Mesothelial cell of epicardium (in vitro differentiated cells): ENCODE data around the gene FTSJ1. TPM values are rescaled to one million over a fixed set of nuclear protein-coding genes. Genes with fewer than 3 reads are reported as not detected.

Experiments used
- DNase-seq, 2 experiments: peaks; one replicate each; pipeline ENCODE4 v3.0.0; 2021; ENCODE audit warnings: low spot score in 2 of 2; ENCODE audit not compliant: unreplicated experiment in 2 of 2
- H3K27ac Mint-ChIP-seq: 2 replicates; pipeline ENCODE4 v1.8.0; 2021; ENCODE audit warnings: mixed read lengths
- H3K27me3 Mint-ChIP-seq: 2 replicates; pipeline ENCODE4 v1.8.0; 2021; ENCODE audit warnings: low read depth, mixed read lengths
- H3K36me3 Mint-ChIP-seq: 2 replicates; pipeline ENCODE4 v1.8.0; 2021; ENCODE audit warnings: mixed read lengths
- H3K4me1 Mint-ChIP-seq: 2 replicates; pipeline ENCODE4 v1.8.0; 2021; ENCODE audit warnings: mixed read lengths
- H3K4me3 Mint-ChIP-seq: 2 replicates; pipeline ENCODE4 v1.8.0; 2021; ENCODE audit warnings: mild to moderate bottlenecking, moderate library complexity, mixed read lengths
- H3K9me3 Mint-ChIP-seq: 2 replicates; pipeline ENCODE4 v1.8.0; 2021; ENCODE audit warnings: mixed read lengths
- CTCF ChIP-seq: fragments of 200-600 bp; sonication (generic); IDR thresholded peaks from one replicate; pipeline ENCODE4 v1.5.0; 2021; ENCODE audit warnings: antibody characterized with exemption; ENCODE audit not compliant: unreplicated experiment
- total RNA-seq: library from RNA; stranded (reverse); gene quantifications from 3 replicates; pipeline ENCODE4 v1.2.1, GENCODE V29; 2021

FTSJ1 gene
- total RNA-seq, 1 donor from 2014 or later: 42.2 TPM

- peaks cover 2% of the 10 kb centered on the region for H3K36me3 Mint-ChIP-seq
- H3K27ac Mint-ChIP-seq: peak overlapping the region; percentile 47
- no peak for DNase-seq
- peaks cover 13% of the 10 kb centered on the region for H3K9me3 Mint-ChIP-seq
- H3K27me3 Mint-ChIP-seq: no peaks in the 10 kb centered on the region
- no peak for TF ChIP-seq CTCF
- peaks cover 6% of the 10 kb centered on the region for H3K4me1 Mint-ChIP-seq
- H3K4me3 Mint-ChIP-seq: peak overlapping the region; percentile 82
Observed at GRCh38 chrX:48509619-48510018, 33.6 kb downstream of the FTSJ1 start.

- Mint-ChIP-seq H3K36me3 (peaks cover 9% of the 10 kb centered on the region), H3K9me3 (peaks cover 17% of the 10 kb centered on the region), H3K27ac (no peak overlapping the region), H3K27me3 (no peaks in the 10 kb centered on the region), H3K4me1 (peaks cover 6% of the 10 kb centered on the region), H3K4me3 (no peak overlapping the region)
- no peak for DNase-seq
- TF ChIP-seq CTCF: no peak
Observed at GRCh38 chrX:48511560-48511959, 35.6 kb downstream of the FTSJ1 start.

- no peak for TF ChIP-seq CTCF
- no peak overlapping the region for H3K4me3 Mint-ChIP-seq
- no peaks in the 10 kb centered on the region for H3K27me3 Mint-ChIP-seq
- H3K9me3 Mint-ChIP-seq: peaks cover 17% of the 10 kb centered on the region
- H3K36me3 Mint-ChIP-seq: peaks cover 9% of the 10 kb centered on the region
- H3K4me1 Mint-ChIP-seq: peaks cover 6% of the 10 kb centered on the region
- DNase-seq: no peak
- no peak overlapping the region for H3K27ac Mint-ChIP-seq
Observed at GRCh38 chrX:48512371-48512935, 36.5 kb downstream of the FTSJ1 start.

GRCh38 chrX:48513670-48514069, 37.7 kb downstream of the FTSJ1 start:
- H3K27me3 Mint-ChIP-seq: no peaks in the 10 kb centered on the region
- H3K9me3 Mint-ChIP-seq: peaks cover 17% of the 10 kb centered on the region
- DNase-seq: no peak
- H3K27ac Mint-ChIP-seq: no peak overlapping the region
- H3K4me1 Mint-ChIP-seq: peaks cover 6% of the 10 kb centered on the region
- no peak overlapping the region for H3K4me3 Mint-ChIP-seq
- peaks cover 9% of the 10 kb centered on the region for H3K36me3 Mint-ChIP-seq
- TF ChIP-seq CTCF: no peak

GRCh38 chrX:48514126-48514806, 38.3 kb downstream of the FTSJ1 start:
- peaks cover 17% of the 10 kb centered on the region for H3K9me3 Mint-ChIP-seq
- no peaks in the 10 kb centered on the region for H3K27me3 Mint-ChIP-seq
- DNase-seq: no peak
- no peak for TF ChIP-seq CTCF
- H3K4me3 Mint-ChIP-seq: no peak overlapping the region
- no peak overlapping the region for H3K27ac Mint-ChIP-seq
- peaks cover 5% of the 10 kb centered on the region for H3K4me1 Mint-ChIP-seq
- H3K36me3 Mint-ChIP-seq: peaks cover 9% of the 10 kb centered on the region
